Heart right ventricle (tissue), 16 donors: Measurements from ENCODE around the gene LTBR. TPM values are rescaled to one million over a fixed set of nuclear protein-coding genes. Genes with fewer than 3 reads are reported as not detected.

Experiments used
- ATAC-seq, 8 donors: fragments of 200-7000 bp; cut with Tn5 transposase; one replicate each; pipeline ENCODE4 v1.9.1; 2020; ENCODE audit warnings: mild to moderate bottlenecking in 8 of 8, moderate library complexity in 8 of 8, moderate number of reproducible peaks in 1 of 8
- DNase-seq, 2 donors: peaks; one replicate each; pipeline ENCODE4 v3.0.0-alpha.2; 2020
- H3K27ac ChIP-seq, 10 donors: fragments of 200-600 bp; sonication (generic) in 2 of 10; one replicate each; pipeline versions ENCODE4 v1.5.0 to v1.8.0; 2020 to 2022; ENCODE audit warnings: mild to moderate bottlenecking in 3 of 10
- H3K27me3 ChIP-seq, 7 donors: fragments of 200-600 bp; one replicate each; pipeline ENCODE4 v1.8.0; 2021 to 2022; ENCODE audit warnings: mild to moderate bottlenecking in 2 of 7
- H3K36me3 ChIP-seq, 9 donors: fragments of 200-600 bp; sonication (generic) in 1 of 9; one replicate each; pipeline versions ENCODE4 v1.5.0 to v1.8.0; 2020 to 2022; ENCODE audit warnings: mild to moderate bottlenecking in 2 of 9
- H3K4me1 ChIP-seq, 9 donors: fragments of 200-600 bp; sonication (generic) in 1 of 9; one replicate each; pipeline versions ENCODE4 v1.5.0 to v1.8.0; 2020 to 2022; ENCODE audit warnings: mild to moderate bottlenecking in 4 of 9
- H3K4me3 ChIP-seq, 10 donors: fragments of 200-600 bp; sonication (generic) in 2 of 10; one replicate each; pipeline versions ENCODE4 v1.5.0 to v1.8.0; 2020 to 2022; ENCODE audit warnings: mild to moderate bottlenecking in 7 of 10, moderate library complexity in 2 of 10
- H3K9me3 ChIP-seq, 11 donors: fragments of 200-600 bp in 10 of 11; sonication (generic) in 2 of 11; one replicate each; pipeline versions ENCODE4 v1.5.0 to v1.8.0; 2013 to 2022; ENCODE audit warnings: mild to moderate bottlenecking in 2 of 11, control low read depth in 1 of 11, moderate library complexity in 1 of 11
- CTCF ChIP-seq, 9 donors: fragments of 200-600 bp; sonication (generic) in 2 of 9; IDR thresholded peaks; one replicate each; pipeline versions ENCODE4 v1.5.0 to v1.8.0; 2021 to 2022; ENCODE audit warnings: antibody characterized with exemption in 9 of 9, mild to moderate bottlenecking in 5 of 9, moderate library complexity in 1 of 9
- WGBS, 2 donors: extraction: QIAGEN DNeasy Blood & Tissue Kit; methylation state at CpG; one replicate each; pipeline ENCODE4 v1.1.7; 2013; ENCODE audit warnings: inconsistent platforms in 1 of 2; 5-methylcytosine and 5-hydroxymethylcytosine counted together
- intact Hi-C, 10 donors: fragments of 100-400 bp; cut with DNase I; formaldehyde crosslinking; loops; one replicate each; pipeline versions ENCODE4 v1.11.1 to v1.14.2; 2022
- polyA plus RNA-seq, 2 donors: library from polyadenylated mRNA; stranded (reverse); fragments of 200-250 nt; gene quantifications; one replicate each; pipeline ENCODE4 v1.2.3, GENCODE V29; 2013
- total RNA-seq, 10 donors: library from RNA; stranded (reverse); fragmentation: NEBNext Ultra II Directional in 3 of 10; extraction: Animal tissue kit (Norgen Biotek cat#: 25700) in 3 of 10; gene quantifications; one replicate each; pipeline versions ENCODE4 v1.2.1 to v1.2.4, GENCODE V29; 2021 to 2023
- donor health status: Arrhythmogenic right ventricular cardiomyopathy.
- donor health status: ischemic (EF 13 %, LVEDD 7.1; RV severe dilation, severe dysfunction).
- donor health status: healthy with polysubstance abuse.
- donor health status: DM: no; HTN: yes; CAD: no.
- donor health status: DM: no; HTN: no; CAD: no.
- donor health status: ischemic (EF 25% LVEDD 6.9; RV normal size, moderate dysfunction).
- donor health status: ischemic (EF 25% LVEDD 5.7; RV mildly dilated, moderate dysfunction).
- donor health status: healthy.
- donor health status: DM: yes; HTN: yes; CAD: no.
- donor health status: Ischemic cardiomyopathy.
- donor health status: ischemic (EF 35%, LVEDD 5.7; RV mildly dilated, moderate dysfunction).
- donor health status: nonischemic (EF 11% LVEDD 7.7; RV severe dilation, severe dysfunction).
- donor health status: DM: yes; HTN: yes; CAD: no.
- donor health status: PGD.
- donor health status: ischemic (EF 29% LVEDD 5.4; RV normal size, mild dysfunction).
- donor health status: nonischemic (EF 23%, LVEDD 6.1; RV moderate dilation, normal function).

The LTBR gene
- total and polyA plus RNA-seq, 12 donors: 14.1 to 49.1 (median 26.9) TPM

- WGBS, 2 donors: 58 to 73% methylated on average over 36 of the region's 36 CpGs
- Histone ChIP-seq H3K27me3 (no peaks in the 10 kb centered on the region), H3K9me3 (no peaks in the 10 kb centered on the region), H3K4me3 (peak overlapping the region; percentile 53 to 94 (median 82)), H3K36me3 (peaks cover 0 to 44% (median 19%) of the 10 kb centered on the region in 9 donors), H3K27ac (peak overlapping the region; percentile 63 to 98 (median 95)), H3K4me1 (peaks cover 5 to 60% (median 28%) of the 10 kb centered on the region in 9 donors)
- DNase-seq: no peak
- intact Hi-C loops: loop anchor here in 5 of 10 donors (2.0 to 10.0 kb wide), 3 partner anchors 47 to 50 kb away; no protein-coding TSS in a partner anchor
- ATAC-seq: peak in 5 of 8 donors; percentile 0 to 4 (median 1)
- no peak for TF ChIP-seq CTCF (IDR thresholded peaks at IDR 0.05)
These were observed 806 bp downstream of the LTBR start for GRCh38 chr12:6384499-6385436.

- Histone ChIP-seq H3K27ac (no peak overlapping the region), H3K4me1 (peaks cover 5 to 52% (median 28%) of the 10 kb centered on the region in 9 donors), H3K36me3 (peaks cover 0 to 57% (median 25%) of the 10 kb centered on the region in 9 donors), H3K9me3 (no peaks in the 10 kb centered on the region), H3K27me3 (no peaks in the 10 kb centered on the region), H3K4me3 (no peak overlapping the region)
- no peak for TF ChIP-seq CTCF (IDR thresholded peaks at IDR 0.05)
- WGBS, 2 donors: 88 to 89% methylated on average over 11 of the region's 11 CpGs
- intact Hi-C loops: loop anchor here in 1 of 10 donors (10.0 kb wide), 1 partner anchor 51 kb away; no protein-coding TSS in a partner anchor
- ATAC-seq (no peak), DNase-seq (no peak)
These were observed 2.1 kb downstream of the LTBR start for GRCh38 chr12:6386038-6386437.

- DNase-seq (no peak), ATAC-seq (no peak)
- Histone ChIP-seq H3K27me3 (no peaks in the 10 kb centered on the region), H3K9me3 (no peaks in the 10 kb centered on the region), H3K4me3 (no peak overlapping the region), H3K4me1 (peaks cover 5 to 52% (median 28%) of the 10 kb centered on the region in 9 donors), H3K36me3 (peaks cover 0 to 61% (median 25%) of the 10 kb centered on the region in 9 donors), H3K27ac (no peak overlapping the region)
- intact Hi-C loops: loop anchor here in 1 of 10 donors (10.0 kb wide), 1 partner anchor 52 kb away; no protein-coding TSS in a partner anchor
- 72 to 83% methylated on average over 1 of the region's 1 CpG for WGBS, 2 donors
- TF ChIP-seq CTCF (IDR thresholded peaks at IDR 0.05): no peak
These were observed 2.5 kb downstream of the LTBR start for GRCh38 chr12:6386491-6386890.

GRCh38 chr12:6387541-6387940 is 3.6 kb downstream of the LTBR start:
- intact Hi-C loops: loop anchor here in 1 of 10 donors (10.0 kb wide), 1 partner anchor 53 kb away; no protein-coding TSS in a partner anchor
- peaks cover 7 to 58% (median 36%) of the 10 kb centered on the region in 9 donors for H3K4me1 ChIP-seq
- TF ChIP-seq CTCF (IDR thresholded peaks at IDR 0.05): no peak
- no peaks in the 10 kb centered on the region for H3K27me3 ChIP-seq
- WGBS, 2 donors: 90 to 97% methylated on average over 7 of the region's 7 CpGs
- ATAC-seq: no peak
- H3K27ac ChIP-seq: no peak overlapping the region
- DNase-seq: no peak
- no peaks in the 10 kb centered on the region for H3K9me3 ChIP-seq
- H3K36me3 ChIP-seq: peaks cover 0 to 71% (median 25%) of the 10 kb centered on the region in 9 donors
- no peak overlapping the region for H3K4me3 ChIP-seq
